Activated CD4-positive, alpha-beta T cell treated with anti-CD3 and anti-CD28 coated beads, Interleukin-2, amount 50 U/mL, for 48 hours (primary cell): Measurements from ENCODE around the gene ACTRT2.

Source experiments
- DNase-seq, 2 experiments: peaks; one replicate each; pipeline ENCODE4 v3.0.0-alpha.2; 2020

ACTRT2 gene

DNA sequence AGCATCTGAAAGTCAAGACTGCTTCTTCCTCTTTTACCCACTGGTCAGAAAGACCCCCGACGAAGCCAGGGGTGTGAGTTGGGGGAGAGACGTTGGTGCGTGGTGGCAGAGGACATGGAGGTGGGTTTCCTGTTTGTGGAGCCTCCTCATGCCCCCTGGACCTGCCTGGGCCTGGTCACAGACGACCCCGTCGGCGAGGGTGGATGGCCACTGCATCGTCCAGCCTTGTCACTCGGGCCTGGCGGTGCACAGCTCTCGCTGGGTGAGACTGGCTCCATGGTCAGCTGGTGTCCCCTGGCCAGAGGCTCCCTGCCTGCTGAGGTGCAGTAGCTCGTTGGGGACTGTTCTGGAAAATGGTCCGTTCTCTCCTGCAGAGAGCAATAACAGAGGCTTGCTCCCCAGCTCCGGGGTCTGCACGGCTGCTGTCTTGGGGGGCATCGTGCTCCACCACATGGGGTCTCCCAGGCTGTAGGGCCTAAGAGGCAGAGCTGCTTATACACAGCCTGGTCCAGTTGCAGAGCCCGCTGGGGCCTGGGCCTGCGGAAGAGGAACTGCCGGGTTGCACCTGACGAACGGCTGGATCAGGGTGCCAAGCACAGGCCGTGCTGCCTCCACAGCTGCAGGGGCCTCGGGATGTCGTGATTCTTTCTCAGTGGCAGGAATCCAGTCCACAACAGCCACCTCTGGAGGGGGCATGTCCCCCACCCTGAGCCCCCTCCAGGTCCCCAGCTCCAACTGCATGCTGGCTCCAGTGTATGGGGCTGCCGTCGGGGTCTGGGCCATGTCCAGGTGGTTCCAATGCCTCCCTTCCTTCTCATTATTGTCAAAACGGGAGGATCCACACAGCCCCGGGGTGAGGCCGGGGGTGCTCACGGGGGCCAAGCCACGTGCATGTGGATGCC is 18.0 kb upstream of the ACTRT2 start:
- no peak for DNase-seq

- no peak for DNase-seq
Observed at GRCh38 chr1:3003941-3004270, 17.4 kb upstream of the ACTRT2 start.

DNA sequence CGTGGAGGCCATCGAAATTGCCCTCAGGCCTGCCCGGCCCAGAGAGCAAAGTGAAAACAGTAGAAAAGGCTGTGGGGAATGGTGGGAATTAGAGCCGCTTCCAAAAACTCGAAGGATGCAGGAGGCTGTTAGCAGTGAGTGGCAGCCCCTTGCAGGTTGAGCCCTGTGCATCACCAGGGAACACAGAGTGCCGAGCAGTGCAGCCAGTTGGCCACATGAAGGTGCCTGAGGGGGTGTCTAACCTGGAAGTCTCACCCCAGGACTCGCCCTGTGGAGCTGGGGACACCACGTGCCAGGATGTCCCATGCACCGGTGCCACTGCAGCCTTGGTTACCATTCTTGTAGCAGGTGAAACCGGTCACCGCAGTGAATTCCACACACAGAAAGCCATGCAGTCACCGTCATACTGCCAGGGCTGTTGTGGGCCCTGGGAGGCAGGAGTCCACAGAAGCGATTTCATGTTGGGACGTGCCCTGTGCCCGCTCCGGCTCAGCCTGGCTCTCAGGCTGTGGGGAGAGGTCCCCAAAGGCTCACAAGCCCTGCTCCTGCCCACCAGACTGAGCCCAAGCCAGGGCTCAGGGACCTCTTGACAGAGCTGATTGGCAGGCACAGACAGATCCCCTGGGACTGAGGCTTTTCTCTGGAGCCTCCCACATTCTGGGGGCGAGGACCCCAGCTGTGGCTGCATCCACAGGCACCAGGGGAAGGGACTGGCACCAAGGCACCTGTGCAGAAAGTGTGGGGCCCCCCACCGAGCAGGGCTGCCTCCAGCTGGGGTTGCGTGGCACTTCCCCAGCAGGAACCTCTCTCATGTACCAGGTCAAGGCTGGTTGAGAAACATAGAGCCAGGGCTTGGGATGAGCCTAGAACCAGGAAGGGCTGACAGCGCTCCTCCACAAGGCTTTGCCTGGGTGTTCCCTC is 16.7 kb upstream of the ACTRT2 start:
- no peak for DNase-seq

DNA sequence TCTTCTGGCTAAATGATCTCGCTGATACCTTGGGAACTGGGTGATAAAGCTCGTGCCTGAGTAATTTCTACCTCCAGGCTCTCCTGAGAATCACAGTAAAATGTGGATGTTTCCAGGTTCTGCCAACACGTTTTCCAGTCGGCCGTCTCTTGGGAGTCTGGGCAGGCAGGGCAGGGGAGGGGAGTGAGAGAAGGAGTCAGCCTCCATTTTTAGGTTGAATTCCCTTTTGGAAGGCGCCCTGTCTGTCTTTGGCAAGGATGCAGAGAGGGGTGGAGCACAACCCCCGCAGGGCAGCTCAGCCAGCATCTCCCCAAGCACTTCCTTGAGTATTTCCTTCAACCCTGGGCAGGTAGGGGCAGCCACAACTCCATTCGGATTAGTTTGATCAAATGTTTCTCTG is 15.5 kb upstream of the ACTRT2 start:
- no peak for DNase-seq

GRCh38 chr1:3007298-3008147 is 13.7 kb upstream of the ACTRT2 start:
- DNase-seq: no peak

DNA sequence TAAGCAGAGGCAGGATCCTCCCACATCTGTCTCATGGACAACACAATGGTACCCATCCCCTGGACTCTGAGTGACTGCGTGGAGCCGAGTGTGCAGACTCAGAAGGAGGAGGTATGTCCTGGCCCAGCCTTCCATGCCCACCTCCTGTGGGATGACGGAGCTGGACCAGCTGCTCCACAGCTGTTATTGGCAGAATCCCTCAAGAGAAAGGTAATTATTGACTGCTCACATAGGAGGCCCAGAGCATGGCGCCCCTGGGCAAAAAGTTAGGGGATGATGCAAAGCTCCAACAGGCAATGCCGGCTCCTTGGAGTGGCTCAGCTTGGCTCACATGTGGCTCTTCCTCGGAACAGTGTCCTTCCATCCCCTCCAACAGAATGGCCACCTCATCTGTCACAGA is 12.2 kb upstream of the ACTRT2 start:
- DNase-seq: no peak

GRCh38 chr1:3009556-3009955 is 11.7 kb upstream of the ACTRT2 start:
- DNase-seq: no peak

DNA sequence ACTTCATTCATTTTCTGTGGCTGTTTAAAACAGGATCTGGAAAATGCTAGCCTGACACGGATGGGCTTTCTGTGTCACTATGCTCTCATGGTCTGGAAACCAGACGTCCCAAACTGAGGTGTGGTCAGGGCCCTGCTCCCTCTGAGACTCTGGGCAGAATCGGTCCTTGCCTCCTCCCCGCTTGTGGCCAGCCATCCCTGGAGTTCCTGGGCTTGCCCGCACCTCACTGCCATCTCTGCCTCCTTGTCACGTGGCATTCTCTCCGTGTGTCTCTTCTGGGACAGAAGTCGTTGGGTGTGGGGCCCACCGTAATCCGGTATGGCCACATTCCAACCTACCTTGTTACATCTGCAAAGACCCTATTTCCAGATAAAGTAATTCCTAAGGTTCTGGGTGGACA is 10.1 kb upstream of the ACTRT2 start:
- DNase-seq: no peak

DNA sequence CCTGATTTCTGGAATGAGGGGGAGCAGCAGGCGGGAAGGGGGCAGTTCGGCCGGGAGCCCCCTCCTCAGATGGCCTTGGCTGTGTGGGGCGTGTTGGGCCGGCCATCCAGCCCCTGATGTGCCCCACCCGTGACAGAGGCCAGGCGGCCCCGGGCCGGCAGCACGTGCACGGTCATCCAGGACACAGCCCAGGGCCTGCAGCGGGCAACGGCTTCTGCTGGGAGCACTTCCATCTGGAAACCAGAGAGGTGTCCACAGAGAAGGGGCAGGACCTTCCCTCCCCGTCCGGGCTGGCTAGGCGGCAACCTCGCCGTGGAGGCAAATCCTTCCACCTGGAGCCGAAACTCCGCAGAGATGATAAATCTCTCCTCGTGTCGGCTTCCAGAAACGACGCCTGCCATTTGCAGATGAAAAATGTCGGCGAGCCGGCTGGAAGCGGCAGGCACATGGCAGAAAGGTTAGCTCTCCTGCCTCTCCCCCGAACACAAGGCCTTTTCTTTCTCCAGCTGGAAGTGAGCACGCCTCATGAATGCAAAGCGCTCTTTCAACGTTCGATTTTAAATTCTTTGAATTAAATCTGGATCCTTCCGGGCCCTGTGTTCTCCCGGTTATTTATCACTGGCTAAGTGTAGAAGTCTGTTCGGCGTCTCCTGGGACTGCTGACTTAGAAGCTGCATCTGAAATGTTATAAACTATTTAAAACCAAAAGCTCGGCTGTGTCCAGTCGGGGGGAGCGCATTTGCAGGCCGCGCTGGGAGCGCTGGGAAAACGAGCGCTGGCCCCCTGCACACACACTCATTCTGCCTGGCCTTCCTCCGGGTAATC is 9.4 kb upstream of the ACTRT2 start:
- DNase-seq: no peak

DNA sequence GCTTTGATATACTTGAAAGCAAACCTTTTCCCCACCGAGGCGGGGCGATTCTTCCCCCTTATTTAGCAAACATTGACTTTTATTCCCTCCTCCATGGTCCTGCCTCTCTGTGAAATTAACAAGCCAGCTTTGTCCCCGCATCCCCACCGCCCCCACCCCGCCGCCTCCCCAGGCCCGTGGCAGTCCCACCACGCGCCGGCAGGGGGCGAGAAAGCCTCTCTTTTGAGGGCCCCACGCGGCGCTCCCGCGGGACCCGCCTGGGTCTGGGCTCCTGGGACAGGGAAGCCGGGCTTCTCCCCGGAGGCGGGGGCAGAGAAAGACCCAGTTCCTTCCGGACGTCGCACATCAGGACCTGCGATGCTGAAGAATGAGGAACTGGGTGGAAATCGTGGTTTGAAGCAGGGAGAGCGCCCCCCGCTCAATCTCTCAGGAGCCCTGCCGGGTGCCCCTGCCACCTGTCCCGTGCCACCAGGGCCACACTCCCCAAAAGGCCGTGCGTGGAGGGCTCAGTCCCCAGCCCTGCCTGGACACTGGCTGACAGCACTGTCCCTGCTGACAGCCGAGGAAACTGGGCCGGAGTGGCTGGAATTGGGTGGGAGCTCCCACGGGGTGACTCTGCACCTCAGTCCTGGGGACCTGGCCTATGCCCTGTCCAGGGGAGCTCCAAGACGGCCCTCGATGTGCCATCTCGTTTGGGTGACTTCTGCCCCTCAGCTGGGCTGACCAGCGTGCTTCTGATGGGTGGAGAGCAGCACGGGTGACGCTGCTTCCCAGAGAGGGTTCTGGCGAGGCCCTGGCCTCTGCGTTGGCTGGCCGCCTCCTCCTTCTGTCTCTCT is 8.6 kb upstream of the ACTRT2 start:
- peak; percentile 62 to 65 for DNase-seq

GRCh38 chr1:3013371-3014049 is 7.8 kb upstream of the ACTRT2 start:
- no peak for DNase-seq

DNA sequence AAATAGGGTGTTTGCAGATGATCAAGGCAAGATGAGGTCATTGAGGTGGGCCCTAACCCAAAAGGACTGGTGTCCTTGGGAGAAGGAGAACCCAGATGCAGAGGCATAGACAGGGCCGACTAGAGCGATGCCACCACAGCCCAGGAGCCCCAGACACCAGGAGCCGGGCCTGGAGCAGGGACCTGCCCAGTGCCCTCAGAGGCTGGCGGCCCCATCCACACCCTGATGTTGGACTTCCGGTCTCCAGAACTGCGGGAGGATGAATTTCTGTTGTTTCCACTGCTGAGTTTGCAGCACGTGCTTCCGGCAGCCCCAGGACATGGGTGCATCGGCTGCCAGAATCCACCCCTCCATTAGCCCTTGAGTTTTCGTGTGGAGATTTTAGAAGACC is 7.2 kb upstream of the ACTRT2 start:
- no peak for DNase-seq

- no peak for DNase-seq
Observed at GRCh38 chr1:3014443-3015268, 6.6 kb upstream of the ACTRT2 start.

- no peak for DNase-seq
Observed at GRCh38 chr1:3015269-3015635, 6.0 kb upstream of the ACTRT2 start.

GRCh38 chr1:3015744-3016143 is 5.5 kb upstream of the ACTRT2 start:
- DNase-seq: no peak

DNA sequence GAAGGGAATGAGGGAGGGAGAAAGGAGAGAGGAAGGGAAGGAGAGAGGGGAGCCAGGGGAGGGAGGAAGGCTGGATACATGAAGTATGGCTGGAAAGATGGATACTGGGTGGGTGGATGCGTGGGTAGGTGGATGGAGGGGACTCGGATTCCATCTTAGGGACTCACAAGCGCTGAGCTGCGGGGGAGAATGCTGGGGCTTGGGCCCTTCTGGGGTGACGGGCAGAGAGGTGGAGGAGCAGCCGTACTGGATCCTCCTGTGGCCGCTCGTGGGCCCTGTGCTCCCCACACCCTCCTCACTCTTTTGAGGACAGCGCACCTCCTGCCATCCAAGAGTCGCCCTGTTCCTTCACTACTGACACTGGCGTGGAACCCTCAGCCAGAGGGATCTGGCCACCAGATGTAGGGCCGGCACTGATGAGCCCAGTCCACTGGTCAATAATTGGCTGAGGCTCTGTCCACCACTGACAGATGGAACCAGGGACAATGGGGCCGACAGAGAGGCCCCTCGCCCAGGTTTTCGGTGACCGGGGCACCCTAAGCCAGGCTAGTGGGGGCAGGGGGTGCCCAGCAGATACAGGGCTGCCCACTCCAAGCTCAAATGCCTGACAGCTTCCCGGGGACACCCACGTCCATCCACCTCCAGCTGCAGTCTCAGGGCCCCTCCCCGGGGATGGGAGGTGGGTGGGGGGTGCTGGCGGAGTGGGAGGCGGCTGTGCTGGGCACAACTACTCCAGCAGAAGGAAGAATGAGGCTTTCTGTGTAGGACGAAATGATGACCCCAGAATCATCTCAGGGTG is 4.4 kb upstream of the ACTRT2 start:
- no peak for DNase-seq

- no peak for DNase-seq
Observed at GRCh38 chr1:3017440-3018050, 3.7 kb upstream of the ACTRT2 start.

GRCh38 chr1:3018051-3018471 is 3.2 kb upstream of the ACTRT2 start:
- DNase-seq: no peak
